ENCODE data around the gene ZNF385B. TPM values are rescaled to one million over a fixed set of nuclear protein-coding genes. Genes with fewer than 3 reads are reported as not detected.

ZNF385B gene
- total RNA-seq, 1 experiment from 2014 or later: 0.33 TPM

GRCh38 chr2:179899666-179900065 is 38.3 kb upstream of the ZNF385B start:
- POLR2A ChIA-PET: interaction anchor here (0.9 kb wide), 1 partner anchor 8 kb away, joined by 5 read pairs; no protein-coding TSS in a partner anchor
- Mint-ChIP-seq H3K9me3 (ENCODE audit: unreplicated experiment) (no peaks in the 10 kb centered on the region), H3K27ac (ENCODE audit: low read depth, unreplicated experiment) (no peak overlapping the region), H3K27me3 (ENCODE audit: insufficient read depth, unreplicated experiment) (no peaks in the 10 kb centered on the region), H3K4me1 (ENCODE audit: insufficient read depth, unreplicated experiment) (no peaks in the 10 kb centered on the region), H3K4me3 (ENCODE audit: unreplicated experiment) (no peak overlapping the region), H3K36me3 (ENCODE audit: insufficient read depth, unreplicated experiment) (no peaks in the 10 kb centered on the region)
- no peak for DNase-seq (ENCODE audit: unreplicated experiment)
- no peak for TF ChIP-seq CTCF (IDR thresholded peaks at IDR 0.05; ENCODE audit: unreplicated experiment)
- intact Hi-C loops (cut with micrococcal nuclease): no loop called here
- CTCF ChIA-PET: interaction anchor here (1.7 kb wide), 1 partner anchor 54 kb away, joined by 4 read pairs; no protein-coding TSS in a partner anchor
- BruUV-seq (replicated peaks): no TSS peak

GRCh38 chr2:179898873-179899272 is 37.5 kb upstream of the ZNF385B start:
- intact Hi-C loops (cut with micrococcal nuclease): no loop called here
- Mint-ChIP-seq H3K4me1 (ENCODE audit: insufficient read depth, unreplicated experiment) (no peaks in the 10 kb centered on the region), H3K27ac (ENCODE audit: low read depth, unreplicated experiment) (no peak overlapping the region), H3K4me3 (ENCODE audit: unreplicated experiment) (no peak overlapping the region), H3K9me3 (ENCODE audit: unreplicated experiment) (peaks cover under 1% of the 10 kb centered on the region), H3K27me3 (ENCODE audit: insufficient read depth, unreplicated experiment) (no peaks in the 10 kb centered on the region), H3K36me3 (ENCODE audit: insufficient read depth, unreplicated experiment) (no peaks in the 10 kb centered on the region)
- peak; percentile 12 for TF ChIP-seq CTCF (IDR thresholded peaks at IDR 0.05; ENCODE audit: unreplicated experiment)
- ChIA-PET CTCF (interaction anchor here (0.6 to 1.7 kb wide), 5 partner anchors 9 to 476 kb away, joined by 3 to 4 read pairs (median 3); no protein-coding TSS in a partner anchor), POLR2A (no interaction called here)
- no TSS peak for BruUV-seq (replicated peaks)
- DNase-seq (ENCODE audit: unreplicated experiment): peak; percentile 61

GRCh38 chr2:179893616-179894015 is 32.2 kb upstream of the ZNF385B start:
- H3K4me1 Mint-ChIP-seq (ENCODE audit: insufficient read depth, unreplicated experiment): no peaks in the 10 kb centered on the region
- H3K4me3 Mint-ChIP-seq (ENCODE audit: unreplicated experiment): no peak overlapping the region
- ChIA-PET CTCF (no interaction called here), POLR2A (interaction anchor here (0.5 kb wide), 1 partner anchor 8 kb away, joined by 3 read pairs; no protein-coding TSS in a partner anchor)
- DNase-seq (ENCODE audit: unreplicated experiment): no peak
- H3K36me3 Mint-ChIP-seq (ENCODE audit: insufficient read depth, unreplicated experiment): no peaks in the 10 kb centered on the region
- H3K27ac Mint-ChIP-seq (ENCODE audit: low read depth, unreplicated experiment): no peak overlapping the region
- TF ChIP-seq CTCF (IDR thresholded peaks at IDR 0.05; ENCODE audit: unreplicated experiment): no peak
- peaks cover 9% of the 10 kb centered on the region for H3K9me3 Mint-ChIP-seq (ENCODE audit: unreplicated experiment)
- H3K27me3 Mint-ChIP-seq (ENCODE audit: insufficient read depth, unreplicated experiment): no peaks in the 10 kb centered on the region
- intact Hi-C loops (cut with micrococcal nuclease): no loop called here
- BruUV-seq (replicated peaks): no TSS peak

GRCh38 chr2:179891237-179891636 is 29.8 kb upstream of the ZNF385B start:
- no peak for TF ChIP-seq CTCF (IDR thresholded peaks at IDR 0.05; ENCODE audit: unreplicated experiment)
- no peak overlapping the region for H3K4me3 Mint-ChIP-seq (ENCODE audit: unreplicated experiment)
- ChIA-PET POLR2A (interaction anchor here (0.9 to 1.2 kb wide), 2 partner anchors 9 to 12 kb away, joined by 4 to 5 read pairs; no protein-coding TSS in a partner anchor), CTCF (interaction anchor here (0.6 to 1.1 kb wide), 2 partner anchors 44 to 210 kb away, joined by 3 to 4 read pairs; no protein-coding TSS in a partner anchor)
- H3K4me1 Mint-ChIP-seq (ENCODE audit: insufficient read depth, unreplicated experiment): no peaks in the 10 kb centered on the region
- H3K27me3 Mint-ChIP-seq (ENCODE audit: insufficient read depth, unreplicated experiment): no peaks in the 10 kb centered on the region
- no peak for DNase-seq (ENCODE audit: unreplicated experiment)
- BruUV-seq (replicated peaks): no TSS peak
- H3K36me3 Mint-ChIP-seq (ENCODE audit: insufficient read depth, unreplicated experiment): no peaks in the 10 kb centered on the region
- H3K27ac Mint-ChIP-seq (ENCODE audit: low read depth, unreplicated experiment): no peak overlapping the region
- intact Hi-C loops (cut with micrococcal nuclease): no loop called here
- peaks cover 9% of the 10 kb centered on the region for H3K9me3 Mint-ChIP-seq (ENCODE audit: unreplicated experiment)

Data from MCF 10A (cell line).